ENCODE results near the gene SIGLEC7.
A peak's percentile ranks its signal among the peaks of the same experiment; 100 is the strongest.

- TF ChIP-seq CTCF (IDR thresholded peaks at IDR 0.05; ENCODE audit: insufficient read depth, low read depth, low read length) (peak; percentile 53), EZH2 (IDR thresholded peaks at IDR 0.05; ENCODE audit: insufficient read depth, low read length) (no peak)
Observed at GRCh38 chr19:51097166-51097738, 44.8 kb upstream of the SIGLEC7 start.

All from astrocyte (in vitro differentiated cells and primary cell).